DMS153 treated with DMSO at 0.1 percent for 48 hours (cell line): Measurements from ENCODE around the gene ALG12.
"Not testable (repeated sequence)": the region's sequence is repeated elsewhere in the genome, so short reads cannot be mapped to it uniquely, and the experiment has no call there.

Experiments used
- DNase-seq: peaks from one replicate; lab custom pipeline; 2025; ENCODE audit not compliant: unreplicated experiment; lab: John Stamatoyannopoulos, UW

The ALG12 gene

DNA sequence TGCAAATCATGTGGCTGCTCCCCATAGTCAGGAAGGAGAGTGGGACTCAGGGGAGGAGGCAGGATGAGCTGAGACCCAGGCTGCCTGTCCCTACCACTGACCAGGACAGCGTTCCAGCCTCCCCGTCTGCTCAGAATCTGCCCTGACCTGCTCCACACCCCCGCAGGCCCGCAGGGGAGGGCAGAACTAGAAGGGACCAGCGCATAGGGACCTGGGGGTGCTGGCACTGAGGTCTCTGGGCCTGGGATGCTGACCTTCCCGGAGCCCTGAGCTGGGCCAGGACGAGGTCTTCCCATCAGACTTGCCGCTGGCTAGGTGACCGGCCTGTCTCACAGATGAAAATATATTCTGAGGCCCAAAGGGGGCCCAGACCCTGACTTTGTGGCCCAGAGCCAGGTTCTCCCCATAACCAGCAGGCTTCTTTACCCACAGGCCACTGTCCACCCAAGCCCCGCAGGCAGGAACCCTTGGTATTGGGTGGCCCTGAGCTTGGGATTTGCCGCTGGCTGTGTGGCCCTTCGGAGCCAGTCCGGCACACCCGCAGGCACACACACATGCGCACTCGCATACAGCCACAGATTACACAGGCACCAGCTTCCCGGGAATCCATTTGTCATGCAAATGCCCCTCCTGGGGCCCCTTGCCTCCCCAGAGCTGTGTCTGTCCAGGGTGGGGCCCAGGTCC, 28.5 kb upstream of the ALG12 start:
- no peak for DNase-seq

DNA sequence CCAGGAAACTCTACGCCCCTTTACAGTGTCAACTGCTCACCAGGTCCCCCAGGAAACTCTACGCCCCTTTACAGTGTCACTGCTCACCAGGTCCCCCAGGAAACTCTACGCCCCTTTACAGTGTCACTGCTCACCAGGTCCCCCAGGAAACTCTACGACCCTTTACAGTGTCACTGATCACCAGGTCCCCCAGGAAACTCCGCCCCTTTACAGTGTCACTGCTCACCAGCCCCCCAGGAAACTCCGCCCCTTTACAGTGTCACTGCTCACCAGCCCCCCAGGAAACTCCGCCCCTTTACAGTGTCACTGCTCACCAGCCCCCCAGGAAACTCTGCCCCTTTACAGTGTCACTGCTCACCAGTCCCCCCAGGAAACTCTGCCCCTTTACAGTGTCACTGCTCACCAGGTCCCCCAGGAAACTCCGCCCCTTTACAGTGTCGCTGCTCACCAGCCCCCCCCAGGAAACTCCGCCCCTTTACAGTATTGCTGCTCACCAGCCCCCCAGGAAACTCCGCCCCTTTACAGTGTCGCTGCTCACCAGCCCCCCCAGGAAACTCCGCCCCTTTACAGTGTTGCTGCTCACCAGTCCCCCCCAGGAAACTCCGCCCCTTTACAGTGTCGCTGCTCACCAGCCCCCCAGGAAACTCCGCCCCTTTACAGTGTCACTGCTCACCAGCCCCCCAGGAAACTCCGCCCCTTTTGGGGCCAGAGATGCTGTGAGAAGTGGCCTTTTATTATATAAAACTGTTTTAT, 27.0 kb upstream of the ALG12 start:
- DNase-seq = not testable (repeated sequence)

DNA sequence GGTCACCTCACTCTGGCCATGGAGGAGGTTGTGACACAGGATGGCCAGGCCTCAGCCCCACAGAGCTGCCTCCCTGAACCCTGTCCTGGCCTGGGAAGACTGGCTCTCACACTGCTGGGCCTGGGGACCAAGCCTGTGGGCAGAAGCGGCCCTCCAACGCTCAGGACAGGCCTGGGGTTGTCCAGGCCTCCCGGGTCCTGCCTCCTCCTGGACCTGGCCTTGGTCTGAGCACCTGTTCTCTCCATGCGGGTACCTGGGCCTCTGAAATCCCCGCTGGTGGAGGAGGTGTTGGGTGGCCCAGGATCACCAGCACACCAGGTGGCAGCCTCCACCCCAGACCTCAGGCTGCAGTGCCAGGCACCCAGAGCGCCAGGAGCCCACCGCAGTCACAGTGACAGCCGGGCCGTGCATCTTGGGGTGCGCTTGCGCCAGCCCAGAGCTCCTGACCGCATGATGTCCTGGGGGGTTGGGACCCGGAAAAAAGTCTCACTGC, 26.2 kb upstream of the ALG12 start:
- no peak for DNase-seq

DNA sequence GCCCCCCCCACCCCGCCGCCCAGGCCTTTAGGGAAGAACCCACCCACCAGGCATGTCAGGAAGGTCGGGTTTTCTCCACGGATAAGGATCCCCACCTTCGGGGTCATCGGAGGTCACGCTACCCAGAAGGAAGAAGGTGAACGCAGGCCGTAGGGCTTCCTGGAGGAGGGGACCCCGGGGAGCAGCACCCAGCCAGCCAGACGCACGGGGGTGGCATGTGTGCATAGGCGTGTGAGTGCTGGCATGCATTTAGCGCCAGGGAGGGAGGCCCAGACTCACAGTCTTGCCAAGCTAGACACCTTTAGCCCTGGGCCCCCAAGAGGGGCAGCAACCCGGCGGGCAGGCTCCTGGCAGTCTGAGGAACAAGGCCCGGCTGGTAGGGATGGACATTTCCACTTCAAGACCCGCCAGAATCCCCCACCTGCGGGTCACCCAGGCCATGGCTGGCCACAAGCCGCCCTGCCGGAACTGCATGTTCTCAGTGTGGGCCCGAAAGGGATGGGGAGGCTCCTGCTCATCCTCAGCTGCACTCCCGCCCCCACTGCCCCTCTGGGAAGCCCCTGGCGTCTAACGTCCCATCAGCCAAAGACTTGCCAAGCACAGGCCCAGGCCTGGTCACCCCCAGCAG, 25.6 kb upstream of the ALG12 start:
- DNase-seq = no peak

DNA sequence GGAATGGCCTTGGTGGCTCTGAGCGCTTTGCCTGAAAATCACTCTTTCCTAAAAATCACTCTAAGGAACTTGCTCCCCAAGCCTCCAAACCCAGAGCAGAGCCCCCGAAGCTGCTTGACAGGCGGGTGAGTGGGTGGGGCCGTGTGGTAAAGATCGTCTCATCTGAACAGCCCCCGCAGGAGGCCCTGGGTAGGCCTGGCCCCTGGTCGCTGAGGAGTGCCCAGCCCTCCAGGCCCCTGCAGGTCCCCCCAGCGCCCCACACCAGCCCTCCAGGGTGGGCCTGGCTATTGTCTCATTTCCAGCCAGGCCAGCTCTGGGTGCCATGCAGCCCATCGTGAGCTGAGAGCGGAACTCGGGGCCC, 25.1 kb upstream of the ALG12 start:
- DNase-seq = no peak

DNA sequence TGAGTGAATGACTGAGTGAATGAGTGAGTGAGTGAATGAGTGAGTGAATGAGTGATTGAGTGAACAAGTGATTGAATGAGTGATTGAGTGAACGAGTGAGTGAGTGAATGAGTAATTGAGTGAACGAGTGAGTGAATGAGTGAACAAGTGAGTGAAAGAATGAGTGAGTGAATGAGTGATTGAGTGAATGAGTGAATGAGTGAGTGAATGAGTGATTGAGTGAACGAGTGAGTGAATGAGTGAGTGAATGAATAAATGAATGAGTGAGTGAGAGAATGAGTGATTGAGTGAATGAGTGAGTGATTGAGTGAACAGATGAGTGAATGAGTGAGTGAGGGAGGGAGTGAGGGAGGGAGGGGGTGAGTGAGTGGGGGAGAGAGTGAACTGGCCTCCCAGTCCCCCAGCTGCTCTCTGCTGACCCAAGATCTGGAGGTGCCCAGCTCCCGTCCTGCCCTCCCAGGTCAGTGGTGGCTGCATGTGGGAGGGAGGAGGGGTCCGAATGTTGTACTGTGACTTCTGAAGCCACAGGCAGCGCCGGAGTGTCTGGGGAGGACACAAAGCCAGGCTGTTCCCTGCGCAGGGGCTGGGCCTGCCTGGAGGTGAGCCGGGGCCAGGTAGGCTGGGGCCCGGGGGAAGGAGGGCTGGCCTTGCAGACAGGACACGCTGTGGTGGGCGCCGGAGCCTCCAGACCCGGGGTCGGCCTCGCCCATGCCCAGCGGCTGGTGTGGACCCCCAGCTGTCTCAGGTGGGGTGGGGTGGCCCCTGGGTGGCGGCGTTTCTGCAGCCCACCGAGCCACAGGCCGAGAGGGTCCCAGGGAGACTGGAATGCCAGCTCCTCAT, 24.5 kb upstream of the ALG12 start:
- no peak for DNase-seq

DNA sequence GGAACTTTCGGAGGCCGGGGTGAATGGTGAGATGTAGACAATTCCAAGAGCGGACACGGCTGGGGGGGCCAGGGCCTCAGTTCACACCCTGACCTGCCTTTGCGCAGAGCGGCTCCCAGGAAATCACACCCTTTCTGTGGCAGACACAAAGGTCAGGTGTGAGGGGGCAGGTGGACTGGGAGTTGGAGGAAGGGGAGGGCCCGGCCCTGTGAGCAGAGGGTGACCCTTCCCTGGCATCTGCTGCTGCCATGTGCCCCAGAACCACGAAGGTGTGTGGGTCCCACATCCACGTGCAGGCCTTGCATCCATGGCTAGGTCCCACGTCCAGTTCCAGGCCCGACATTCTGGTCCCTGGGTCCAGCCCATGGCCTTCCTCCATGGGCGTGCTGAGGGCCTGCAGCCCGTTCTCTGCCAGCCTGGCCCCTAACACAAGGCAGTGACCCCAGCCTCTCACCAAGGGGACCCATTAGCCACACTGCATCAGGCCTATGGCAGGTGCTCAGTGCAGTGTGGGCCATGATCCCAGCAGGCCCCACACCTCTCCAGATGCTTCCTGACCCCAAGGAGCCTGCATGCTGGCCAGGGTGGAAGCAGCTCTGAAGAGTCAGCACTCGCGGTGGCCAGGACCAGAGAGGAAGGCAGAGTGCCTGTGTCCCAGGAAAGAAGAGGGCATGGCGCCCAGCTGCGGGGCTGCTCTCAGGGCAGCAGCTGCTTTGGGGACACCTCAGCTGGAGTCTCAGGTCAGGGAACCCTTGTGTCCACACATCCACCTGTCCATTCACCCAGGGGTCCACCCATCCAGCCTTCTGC, 23.5 kb upstream of the ALG12 start:
- no peak for DNase-seq

DNA sequence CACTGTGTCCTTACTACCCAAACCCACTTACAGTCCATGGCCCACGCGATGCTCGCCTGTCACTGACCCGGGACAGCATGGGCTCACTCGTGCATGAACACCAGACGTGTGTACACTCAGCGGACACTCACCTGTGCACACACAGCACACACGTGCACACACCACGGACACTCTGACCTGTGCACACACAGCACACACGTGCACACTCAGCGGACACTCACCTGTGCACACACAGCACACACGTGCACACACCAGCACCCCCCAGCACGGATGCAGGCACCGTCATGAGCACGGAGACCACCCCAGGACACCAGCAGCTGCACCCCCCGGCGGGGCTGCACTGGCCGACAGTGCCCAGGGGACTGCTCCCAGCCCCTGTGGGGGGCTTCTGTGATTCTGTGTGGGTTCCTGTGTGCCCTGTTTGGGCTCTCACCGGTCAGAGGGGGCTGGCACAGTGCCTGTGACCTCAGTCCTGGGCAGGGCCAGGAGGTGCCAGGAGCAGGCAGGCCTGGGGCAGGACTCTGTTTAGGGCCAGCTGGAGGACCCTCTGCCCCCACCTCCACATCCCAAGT, 20.4 kb upstream of the ALG12 start:
- no peak for DNase-seq

DNA sequence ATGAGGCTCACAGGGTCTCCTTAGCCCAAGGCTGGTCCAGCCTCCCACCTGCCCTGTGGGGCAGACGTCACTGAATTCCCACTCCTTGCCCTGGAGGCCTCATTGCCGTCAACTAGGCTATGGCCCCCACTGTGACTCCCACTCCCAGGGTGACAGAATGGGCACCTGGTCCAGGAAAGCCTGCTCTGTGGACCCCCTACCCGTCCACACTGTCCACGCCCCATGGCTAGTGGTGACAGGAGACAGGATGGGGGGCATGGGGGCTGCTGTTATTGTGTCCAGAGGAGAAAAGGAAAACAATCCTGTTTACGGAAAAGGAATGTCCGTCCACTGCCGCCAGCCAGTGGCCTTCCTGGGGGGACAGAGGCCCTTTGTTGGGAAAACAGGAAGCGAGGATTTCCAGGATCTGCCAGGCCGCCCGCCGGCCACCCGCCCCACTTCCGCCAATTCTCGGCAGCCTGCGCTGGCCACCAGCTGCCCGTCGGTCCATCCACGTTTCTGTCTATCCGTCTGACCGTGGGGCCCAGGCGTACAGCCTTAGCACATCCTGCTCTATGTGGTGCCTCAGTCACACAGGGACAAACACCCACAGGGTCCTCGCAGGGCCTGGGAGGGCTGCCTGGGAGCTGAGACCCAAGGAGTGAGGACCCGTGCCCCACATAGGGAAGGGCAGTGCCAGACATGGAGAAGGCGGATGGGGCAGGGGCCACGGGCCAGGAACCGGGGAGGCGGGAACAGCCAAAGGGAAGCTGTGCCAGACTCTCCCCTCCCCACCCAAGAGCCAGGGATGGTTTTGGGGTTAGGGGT, 19.7 kb upstream of the ALG12 start:
- DNase-seq = no peak

DNA sequence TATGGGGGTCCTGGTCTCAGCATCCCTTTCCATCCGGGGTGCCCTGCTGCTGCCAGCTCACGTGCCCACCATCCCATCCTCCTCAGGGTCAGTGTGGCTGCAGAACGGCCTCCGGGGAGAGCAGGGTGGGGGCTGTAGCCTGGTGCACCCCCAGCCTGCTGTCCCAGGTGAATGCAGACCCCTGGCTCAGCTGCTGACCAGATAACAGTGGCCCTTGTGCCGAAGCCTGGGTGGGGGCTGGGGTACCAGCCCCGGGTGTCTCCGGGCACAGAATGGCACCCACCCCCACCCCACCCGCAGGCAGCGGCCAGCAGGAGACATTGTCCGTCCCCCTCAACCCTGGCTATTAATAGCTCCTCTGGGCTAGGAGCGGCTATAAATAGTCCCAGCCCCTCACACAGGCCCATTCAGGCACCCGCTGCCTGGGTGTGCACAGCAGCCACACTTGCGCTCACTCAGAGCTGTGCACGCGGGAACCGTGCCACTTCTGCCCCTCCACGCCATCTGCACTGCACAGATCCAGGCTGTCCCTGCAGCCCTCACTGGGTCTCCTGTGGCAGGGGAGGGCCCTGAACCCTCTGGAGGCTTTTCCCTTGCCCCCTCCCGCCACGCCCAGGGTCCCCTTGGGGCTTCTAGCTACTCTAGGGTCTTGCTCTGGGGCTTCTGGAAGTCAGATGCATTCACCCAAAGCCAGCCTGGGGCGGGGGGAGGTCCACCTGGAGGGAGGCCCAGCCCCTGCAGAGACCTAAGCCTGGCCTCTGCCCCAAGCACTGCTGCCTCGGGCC, 18.9 kb upstream of the ALG12 start:
- no peak for DNase-seq

DNA sequence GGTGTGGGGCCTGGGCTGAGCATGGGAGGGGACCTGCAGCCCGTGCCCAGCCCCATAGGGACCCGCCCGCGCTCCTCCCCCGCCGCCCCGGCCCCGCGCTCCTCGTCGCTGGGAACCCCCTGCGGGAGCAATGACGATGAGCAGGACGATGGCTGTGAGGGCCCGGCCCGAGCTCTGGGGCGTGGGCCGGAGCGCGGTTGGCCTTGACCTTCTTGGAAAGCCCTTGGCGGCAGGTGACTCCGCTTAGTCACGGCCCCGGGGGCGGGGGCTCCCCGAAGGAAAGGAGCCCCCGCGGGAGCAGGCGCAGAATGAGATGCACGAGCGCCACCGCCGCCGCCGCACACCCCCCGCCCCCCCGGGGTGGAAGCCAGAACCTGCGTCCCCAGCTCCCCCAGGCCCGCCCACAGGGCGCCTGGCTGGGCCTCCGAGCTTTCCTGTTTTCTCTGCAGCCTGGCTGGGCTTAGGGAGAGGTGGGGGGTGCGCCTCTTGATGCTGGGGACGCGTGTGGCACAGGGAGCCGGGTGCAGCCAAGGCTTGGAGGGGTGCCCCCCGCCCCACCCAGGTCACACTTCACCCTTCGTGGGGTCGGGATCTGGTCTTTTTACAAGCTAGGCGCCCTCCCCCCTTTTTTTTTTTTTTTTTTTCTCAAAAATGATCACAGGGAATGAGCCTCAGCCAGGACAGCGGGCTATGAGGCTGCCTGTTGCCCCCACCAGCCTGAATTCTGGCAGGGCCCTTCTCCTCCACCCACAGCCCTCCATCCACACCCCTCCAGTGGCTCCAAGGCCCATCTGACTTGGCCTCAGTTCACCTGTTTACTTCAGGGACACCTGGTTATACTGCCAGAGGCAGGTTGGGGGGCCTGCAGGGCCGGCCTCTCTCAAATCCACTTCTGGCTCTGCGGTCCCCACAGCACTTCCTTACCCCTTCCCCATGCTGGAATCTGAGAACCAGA, 18.1 kb upstream of the ALG12 start:
- peak; percentile 72 for DNase-seq

DNA sequence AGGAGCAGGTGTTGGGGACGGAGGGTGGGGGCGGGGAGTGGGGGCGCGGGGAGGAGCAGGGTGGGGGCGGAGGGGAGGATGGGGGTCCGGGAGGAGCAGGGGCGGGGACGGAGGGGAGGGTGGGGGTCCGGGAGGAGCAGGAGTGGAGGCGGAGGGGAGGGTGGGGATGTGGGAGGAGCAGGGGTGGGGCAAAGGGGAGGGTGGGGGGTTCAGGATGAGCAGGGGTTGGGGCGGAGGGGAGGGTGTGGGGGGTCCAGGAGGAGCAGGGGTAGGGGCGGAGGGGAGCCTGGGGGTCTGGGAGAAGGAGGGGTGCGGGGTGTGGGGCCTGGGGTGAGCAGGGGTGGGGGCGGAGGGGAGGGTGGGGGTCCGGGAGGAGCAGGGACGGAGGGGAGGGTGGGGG, 17.3 kb upstream of the ALG12 start:
- DNase-seq = no peak

DNA sequence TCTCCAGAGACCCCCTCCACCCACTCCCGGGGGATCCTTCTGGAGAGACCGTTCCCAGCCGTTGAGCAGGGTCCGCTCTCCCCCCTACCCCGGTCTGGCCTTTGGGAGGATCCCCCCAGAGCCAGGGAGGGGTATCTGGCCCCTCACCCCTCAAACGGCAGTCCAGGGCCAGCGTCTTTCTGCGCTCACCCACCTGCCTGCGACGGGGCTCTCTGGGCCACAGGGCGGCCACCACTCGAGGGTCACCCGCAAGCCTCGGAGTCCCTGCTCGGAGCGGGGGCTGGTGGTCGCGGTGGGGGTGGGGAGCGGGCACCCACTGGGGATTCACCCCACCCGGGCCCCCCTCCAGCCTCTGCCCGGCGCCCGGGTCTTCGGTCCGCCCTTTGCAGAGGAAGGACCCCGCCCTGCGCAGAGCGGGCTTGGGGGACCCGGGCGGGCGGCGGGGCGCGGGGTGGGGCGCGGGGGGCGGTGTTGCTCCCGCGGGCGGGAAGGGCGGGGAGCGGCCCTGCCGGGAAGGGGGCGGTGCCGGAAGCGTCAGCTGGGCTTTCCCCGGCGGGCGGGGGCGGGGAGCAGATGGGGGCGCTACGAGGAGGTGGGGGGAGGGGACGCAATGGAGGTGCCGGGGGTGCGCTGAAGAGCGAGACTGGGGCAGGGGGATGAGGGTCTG, 16.8 kb upstream of the ALG12 start:
- DNase-seq = no peak

DNA sequence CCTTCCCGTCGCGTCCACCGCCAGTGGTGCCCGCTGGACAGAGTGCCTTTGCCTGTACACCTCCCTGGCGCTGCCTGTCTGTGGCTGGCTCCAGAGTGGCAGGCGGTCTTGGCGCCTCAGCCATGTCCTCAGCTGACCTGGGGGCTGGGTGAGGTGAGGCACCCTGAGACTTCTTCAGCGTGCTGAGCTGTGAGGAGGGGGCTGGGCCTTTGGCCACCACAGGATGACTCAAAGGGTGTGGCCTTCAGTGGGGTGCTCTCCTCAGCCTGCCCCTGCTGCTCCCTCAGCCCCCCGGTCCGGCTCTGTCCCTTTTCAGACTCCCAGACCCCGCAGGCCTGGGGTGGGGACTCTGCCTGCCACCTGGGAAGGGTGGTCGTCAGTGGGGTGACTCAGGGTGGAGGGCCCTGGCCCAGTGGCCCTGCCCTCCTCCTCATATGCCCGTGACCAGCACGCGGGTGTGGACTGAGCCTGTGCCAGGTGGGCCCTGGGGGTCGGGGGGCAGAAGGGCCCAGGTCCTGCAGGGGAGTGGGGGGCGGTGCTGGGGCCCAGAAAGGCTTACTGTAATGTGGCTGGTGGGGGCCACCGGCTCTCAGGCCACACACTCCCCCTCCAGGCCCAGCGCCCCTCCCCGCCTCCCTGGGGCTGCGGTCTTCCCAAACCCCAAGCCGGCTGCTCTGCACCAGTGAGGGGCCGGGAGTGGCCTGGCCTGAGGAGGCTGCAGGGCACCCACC, 16.1 kb upstream of the ALG12 start:
- DNase-seq = no peak

DNA sequence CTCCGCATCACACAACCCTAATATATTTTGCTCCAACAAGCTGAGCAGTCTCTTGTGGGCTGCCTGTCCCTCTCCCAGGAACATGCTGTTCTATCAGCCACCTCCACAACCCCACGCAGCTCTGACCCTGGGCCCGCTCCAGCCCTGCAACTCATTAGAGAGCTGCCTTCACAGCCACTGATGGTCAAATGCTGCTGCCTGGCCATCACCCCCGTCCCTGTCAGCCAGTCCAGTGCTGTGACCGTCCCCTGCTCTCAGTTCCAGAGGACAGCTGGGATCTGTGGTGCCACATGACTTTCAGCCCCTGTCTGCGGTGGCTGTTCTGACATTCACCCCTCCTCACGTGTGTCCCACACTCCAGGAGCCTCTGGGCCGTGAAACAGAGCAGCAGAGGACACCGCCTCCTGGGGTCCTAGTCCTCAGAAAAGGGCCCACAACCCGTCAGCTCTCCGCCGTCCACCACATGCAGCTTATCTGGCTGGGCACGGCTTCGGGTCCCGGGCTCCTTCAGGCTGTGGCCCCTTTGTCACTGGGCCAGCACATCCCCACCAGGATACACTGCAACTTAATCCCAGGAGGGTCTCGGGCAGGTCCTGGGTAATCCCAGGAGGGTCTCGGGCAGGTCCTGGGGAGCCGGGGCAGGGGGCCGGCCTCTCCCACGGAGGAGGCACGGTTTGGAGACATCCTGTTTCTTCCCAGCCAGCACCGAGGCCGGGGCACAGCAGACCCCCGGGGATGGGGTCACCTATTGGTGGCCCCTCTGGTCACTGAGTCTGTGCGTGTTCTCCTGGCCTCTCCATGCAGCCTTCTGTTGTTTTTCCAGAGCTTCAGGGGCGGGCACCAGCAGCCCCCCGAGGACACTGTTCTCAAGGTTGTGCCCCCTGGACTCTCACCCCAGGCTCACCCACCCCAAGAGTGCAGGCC, 15.3 kb upstream of the ALG12 start:
- DNase-seq = no peak
